ENCODE data around the gene GALNT18. TPM values are rescaled to one million over a fixed set of nuclear protein-coding genes. Genes with fewer than 3 reads are reported as not detected.

GALNT18 gene
- total and polyA plus RNA-seq, 4 donors, result 2.1 to 11.0 (median 3.8) TPM

DNA sequence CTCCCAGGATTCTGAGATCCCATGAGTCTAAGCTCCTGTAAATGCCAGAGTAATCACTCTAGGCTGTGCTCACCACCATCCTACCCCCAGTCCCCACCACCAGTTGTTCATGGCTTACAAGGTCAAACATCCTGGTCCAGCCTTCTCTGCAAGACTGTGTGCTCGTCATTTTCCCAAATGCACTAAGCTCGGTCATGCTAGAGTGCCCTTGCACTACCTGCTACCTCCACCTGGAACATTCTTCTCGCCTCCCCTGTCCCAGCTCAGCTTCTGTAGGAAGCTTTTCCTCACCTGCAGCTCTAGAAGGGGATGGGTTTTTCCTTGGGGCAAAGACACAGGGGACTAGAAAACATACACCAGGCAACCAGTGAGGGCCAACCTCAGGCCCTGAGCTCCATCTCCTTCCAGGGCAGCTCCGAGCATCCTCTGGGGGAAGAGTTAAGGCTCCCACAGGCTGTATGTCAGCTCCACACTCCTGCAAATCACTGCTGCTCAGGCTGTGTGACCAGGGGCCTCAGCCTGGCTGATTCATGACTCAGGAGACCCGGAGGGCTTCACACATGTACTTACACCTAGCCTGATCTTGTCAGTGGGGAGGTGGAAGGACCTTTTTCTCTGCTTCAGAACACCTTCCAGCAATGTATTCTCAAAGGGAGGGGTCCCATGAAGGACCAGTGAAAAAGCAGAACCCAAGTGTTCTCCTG lies 231.6 kb downstream of the GALNT18 start:
- H3K9ac ChIP-seq (ENCODE audit: low read depth in 1 of 2, low read length in 2 of 2), result no peak overlapping the region
- peaks cover 0 to 4% (median 0%) of the 10 kb centered on the region in 4 donors for H3K4me1 ChIP-seq (ENCODE audit: control insufficient read depth in 4 of 4, insufficient read depth in 4 of 4, low read length in 3 of 4)
- WGBS, result 93% methylated on average over 5 of the region's 5 CpGs
- H3K4me3 ChIP-seq (ENCODE audit: low read depth in 1 of 3, low read length in 3 of 3), result no peak overlapping the region
- no peaks in the 10 kb centered on the region for H3K36me3 ChIP-seq (ENCODE audit: control insufficient read depth in 4 of 4, insufficient read depth in 3 of 4, low read depth in 1 of 4, low read length in 3 of 4)
- H3K27ac ChIP-seq (ENCODE audit: low read depth in 1 of 2, low read length in 2 of 2), result no peak overlapping the region
- no peak for TF ChIP-seq JUND (IDR thresholded peaks at IDR 0.05)
- TF ChIP-seq, protein P1, sequence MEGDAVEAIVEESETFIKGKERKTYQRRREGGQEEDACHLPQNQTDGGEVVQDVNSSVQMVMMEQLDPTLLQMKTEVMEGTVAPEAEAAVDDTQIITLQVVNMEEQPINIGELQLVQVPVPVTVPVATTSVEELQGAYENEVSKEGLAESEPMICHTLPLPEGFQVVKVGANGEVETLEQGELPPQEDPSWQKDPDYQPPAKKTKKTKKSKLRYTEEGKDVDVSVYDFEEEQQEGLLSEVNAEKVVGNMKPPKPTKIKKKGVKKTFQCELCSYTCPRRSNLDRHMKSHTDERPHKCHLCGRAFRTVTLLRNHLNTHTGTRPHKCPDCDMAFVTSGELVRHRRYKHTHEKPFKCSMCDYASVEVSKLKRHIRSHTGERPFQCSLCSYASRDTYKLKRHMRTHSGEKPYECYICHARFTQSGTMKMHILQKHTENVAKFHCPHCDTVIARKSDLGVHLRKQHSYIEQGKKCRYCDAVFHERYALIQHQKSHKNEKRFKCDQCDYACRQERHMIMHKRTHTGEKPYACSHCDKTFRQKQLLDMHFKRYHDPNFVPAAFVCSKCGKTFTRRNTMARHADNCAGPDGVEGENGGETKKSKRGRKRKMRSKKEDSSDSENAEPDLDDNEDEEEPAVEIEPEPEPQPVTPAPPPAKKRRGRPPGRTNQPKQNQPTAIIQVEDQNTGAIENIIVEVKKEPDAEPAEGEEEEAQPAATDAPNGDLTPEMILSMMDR (IDR thresholded peaks at IDR 0.05; ENCODE audit: low read depth, low read length, missing input control), result no peak
- no peak for TF ChIP-seq TAF1 (conservative IDR thresholded peaks at IDR 0.05)
- TF ChIP-seq, protein P2, sequence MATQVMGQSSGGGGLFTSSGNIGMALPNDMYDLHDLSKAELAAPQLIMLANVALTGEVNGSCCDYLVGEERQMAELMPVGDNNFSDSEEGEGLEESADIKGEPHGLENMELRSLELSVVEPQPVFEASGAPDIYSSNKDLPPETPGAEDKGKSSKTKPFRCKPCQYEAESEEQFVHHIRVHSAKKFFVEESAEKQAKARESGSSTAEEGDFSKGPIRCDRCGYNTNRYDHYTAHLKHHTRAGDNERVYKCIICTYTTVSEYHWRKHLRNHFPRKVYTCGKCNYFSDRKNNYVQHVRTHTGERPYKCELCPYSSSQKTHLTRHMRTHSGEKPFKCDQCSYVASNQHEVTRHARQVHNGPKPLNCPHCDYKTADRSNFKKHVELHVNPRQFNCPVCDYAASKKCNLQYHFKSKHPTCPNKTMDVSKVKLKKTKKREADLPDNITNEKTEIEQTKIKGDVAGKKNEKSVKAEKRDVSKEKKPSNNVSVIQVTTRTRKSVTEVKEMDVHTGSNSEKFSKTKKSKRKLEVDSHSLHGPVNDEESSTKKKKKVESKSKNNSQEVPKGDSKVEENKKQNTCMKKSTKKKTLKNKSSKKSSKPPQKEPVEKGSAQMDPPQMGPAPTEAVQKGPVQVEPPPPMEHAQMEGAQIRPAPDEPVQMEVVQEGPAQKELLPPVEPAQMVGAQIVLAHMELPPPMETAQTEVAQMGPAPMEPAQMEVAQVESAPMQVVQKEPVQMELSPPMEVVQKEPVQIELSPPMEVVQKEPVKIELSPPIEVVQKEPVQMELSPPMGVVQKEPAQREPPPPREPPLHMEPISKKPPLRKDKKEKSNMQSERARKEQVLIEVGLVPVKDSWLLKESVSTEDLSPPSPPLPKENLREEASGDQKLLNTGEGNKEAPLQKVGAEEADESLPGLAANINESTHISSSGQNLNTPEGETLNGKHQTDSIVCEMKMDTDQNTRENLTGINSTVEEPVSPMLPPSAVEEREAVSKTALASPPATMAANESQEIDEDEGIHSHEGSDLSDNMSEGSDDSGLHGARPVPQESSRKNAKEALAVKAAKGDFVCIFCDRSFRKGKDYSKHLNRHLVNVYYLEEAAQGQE (IDR thresholded peaks at IDR 0.05), result no peak
- TF ChIP-seq, protein P3, sequence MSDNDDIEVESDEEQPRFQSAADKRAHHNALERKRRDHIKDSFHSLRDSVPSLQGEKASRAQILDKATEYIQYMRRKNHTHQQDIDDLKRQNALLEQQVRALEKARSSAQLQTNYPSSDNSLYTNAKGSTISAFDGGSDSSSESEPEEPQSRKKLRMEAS (IDR thresholded peaks at IDR 0.05), result no peak
- TF ChIP-seq EGR1 (IDR thresholded peaks at IDR 0.05; ENCODE audit: low read depth in 2 of 2), result no peak
- no peak for TF ChIP-seq FOXA2 (IDR thresholded peaks at IDR 0.05)
- TF ChIP-seq, protein P4, sequence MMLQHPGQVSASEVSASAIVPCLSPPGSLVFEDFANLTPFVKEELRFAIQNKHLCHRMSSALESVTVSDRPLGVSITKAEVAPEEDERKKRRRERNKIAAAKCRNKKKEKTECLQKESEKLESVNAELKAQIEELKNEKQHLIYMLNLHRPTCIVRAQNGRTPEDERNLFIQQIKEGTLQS (IDR thresholded peaks at IDR 0.05), result no peak
- TF ChIP-seq HNF4G (IDR thresholded peaks at IDR 0.05), result no peak
- TF ChIP-seq FOXA1 (IDR thresholded peaks at IDR 0.05), result no peak
- TF ChIP-seq RAD21 (IDR thresholded peaks at IDR 0.05), result no peak
- TF ChIP-seq YY1 (IDR thresholded peaks at IDR 0.05), result no peak
- TF ChIP-seq, protein P5, sequence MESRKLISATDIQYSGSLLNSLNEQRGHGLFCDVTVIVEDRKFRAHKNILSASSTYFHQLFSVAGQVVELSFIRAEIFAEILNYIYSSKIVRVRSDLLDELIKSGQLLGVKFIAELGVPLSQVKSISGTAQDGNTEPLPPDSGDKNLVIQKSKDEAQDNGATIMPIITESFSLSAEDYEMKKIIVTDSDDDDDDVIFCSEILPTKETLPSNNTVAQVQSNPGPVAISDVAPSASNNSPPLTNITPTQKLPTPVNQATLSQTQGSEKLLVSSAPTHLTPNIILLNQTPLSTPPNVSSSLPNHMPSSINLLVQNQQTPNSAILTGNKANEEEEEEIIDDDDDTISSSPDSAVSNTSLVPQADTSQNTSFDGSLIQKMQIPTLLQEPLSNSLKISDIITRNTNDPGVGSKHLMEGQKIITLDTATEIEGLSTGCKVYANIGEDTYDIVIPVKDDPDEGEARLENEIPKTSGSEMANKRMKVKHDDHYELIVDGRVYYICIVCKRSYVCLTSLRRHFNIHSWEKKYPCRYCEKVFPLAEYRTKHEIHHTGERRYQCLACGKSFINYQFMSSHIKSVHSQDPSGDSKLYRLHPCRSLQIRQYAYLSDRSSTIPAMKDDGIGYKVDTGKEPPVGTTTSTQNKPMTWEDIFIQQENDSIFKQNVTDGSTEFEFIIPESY (IDR thresholded peaks at IDR 0.05), result no peak
- no peak for TF ChIP-seq NR2F2 (IDR thresholded peaks at IDR 0.05)
- H3K27me3 ChIP-seq (ENCODE audit: control insufficient read depth in 4 of 4, insufficient read depth in 4 of 4, low read length in 3 of 4), result no peaks in the 10 kb centered on the region
- H3K9me3 ChIP-seq (ENCODE audit: control insufficient read depth in 4 of 4, low read length in 3 of 4), result no peaks in the 10 kb centered on the region
- DNase-seq (ENCODE audit: low spot score), result no peak

DNA sequence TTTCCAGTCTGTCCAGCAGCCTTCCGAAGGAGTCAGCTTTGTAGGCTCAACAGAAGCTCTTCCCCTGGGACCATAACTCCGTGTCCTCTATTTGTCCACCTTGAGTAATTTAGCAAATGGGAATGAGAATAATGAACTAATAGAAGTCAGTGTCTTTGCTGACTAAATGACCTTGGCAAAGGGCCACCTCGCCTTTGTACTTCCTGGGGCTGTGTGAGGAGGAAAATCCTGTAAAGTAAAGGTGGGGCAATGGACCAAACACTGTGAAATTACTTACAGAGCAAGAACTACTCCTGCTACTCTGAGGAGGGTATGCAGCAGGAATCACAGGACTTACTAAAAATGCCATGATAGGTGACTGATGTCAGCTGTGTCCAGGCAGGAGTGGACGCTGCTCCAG lies 232.6 kb downstream of the GALNT18 start:
- Histone ChIP-seq H3K9ac (ENCODE audit: low read depth in 1 of 2, low read length in 2 of 2) (no peak overlapping the region), H3K4me3 (ENCODE audit: low read depth in 1 of 3, low read length in 3 of 3) (no peak overlapping the region), H3K36me3 (ENCODE audit: control insufficient read depth in 4 of 4, insufficient read depth in 3 of 4, low read depth in 1 of 4, low read length in 3 of 4) (no peaks in the 10 kb centered on the region), H3K4me1 (ENCODE audit: control insufficient read depth in 4 of 4, insufficient read depth in 4 of 4, low read length in 3 of 4) (peaks cover 0 to 9% (median 6%) of the 10 kb centered on the region in 4 donors), H3K27ac (ENCODE audit: low read depth in 1 of 2, low read length in 2 of 2) (no peak overlapping the region), H3K27me3 (ENCODE audit: control insufficient read depth in 4 of 4, insufficient read depth in 4 of 4, low read length in 3 of 4) (no peaks in the 10 kb centered on the region), H3K9me3 (ENCODE audit: control insufficient read depth in 4 of 4, low read length in 3 of 4) (no peaks in the 10 kb centered on the region)
- no peak for TF ChIP-seq FOXA2 (IDR thresholded peaks at IDR 0.05)
- TF ChIP-seq NR2F2 (IDR thresholded peaks at IDR 0.05), result no peak
- TF ChIP-seq, protein P1 (IDR thresholded peaks at IDR 0.05; ENCODE audit: low read depth, low read length, missing input control), result no peak
- TF ChIP-seq HNF4A (conservative IDR thresholded peaks at IDR 0.05), result no peak
- 73% methylated on average over 4 of the region's 4 CpGs for WGBS
- DNase-seq (ENCODE audit: low spot score), result no peak

Data from liver (tissue), 9 donors.